ENCODE data around the gene MED15.

GRCh38 chr22:20599117-20599516 lies 91.7 kb downstream of the MED15 start:
- TF ChIP-seq POLR2A (IDR thresholded peaks at IDR 0.05) (no peak), CTCF (IDR thresholded peaks at IDR 0.05) (no peak)
